Fibroblast of villous mesenchyme (primary cell): Measurements from ENCODE around the gene HTRA1. TPM values are rescaled to one million over a fixed set of nuclear protein-coding genes. Genes with fewer than 3 reads are reported as not detected.

ENCODE experiments used
- DNase-seq: peaks from one replicate; pipeline ENCODE4 v3.0.0-alpha.2; 2010; ENCODE audit warnings: low read depth
- H3K4me3 ChIP-seq: 2 replicates; pipeline ENCODE4 v1.5.1; 2011; ENCODE audit warnings: low read depth, mild to moderate bottlenecking, low read length
- total RNA-seq: library from RNA; depleted of rRNA; stranded (reverse); fragments of >200 nt; gene quantifications from 2 replicates; pipeline ENCODE4 v1.2.3, GENCODE V29; 2012
- TF ChIP-seq, protein P1 (sequence below): IDR thresholded peaks from 2 replicates; pipeline ENCODE4 v1.5.1; 2012; ENCODE audit warnings: low read depth, mild to moderate bottlenecking, low read length; ENCODE audit not compliant: insufficient read depth

Gene HTRA1
- total RNA-seq, 1 donor, result 88.9 TPM

GRCh38 chr10:122515588-122516231 lies 54.4 kb downstream of the HTRA1 start:
- TF ChIP-seq, protein P1, sequence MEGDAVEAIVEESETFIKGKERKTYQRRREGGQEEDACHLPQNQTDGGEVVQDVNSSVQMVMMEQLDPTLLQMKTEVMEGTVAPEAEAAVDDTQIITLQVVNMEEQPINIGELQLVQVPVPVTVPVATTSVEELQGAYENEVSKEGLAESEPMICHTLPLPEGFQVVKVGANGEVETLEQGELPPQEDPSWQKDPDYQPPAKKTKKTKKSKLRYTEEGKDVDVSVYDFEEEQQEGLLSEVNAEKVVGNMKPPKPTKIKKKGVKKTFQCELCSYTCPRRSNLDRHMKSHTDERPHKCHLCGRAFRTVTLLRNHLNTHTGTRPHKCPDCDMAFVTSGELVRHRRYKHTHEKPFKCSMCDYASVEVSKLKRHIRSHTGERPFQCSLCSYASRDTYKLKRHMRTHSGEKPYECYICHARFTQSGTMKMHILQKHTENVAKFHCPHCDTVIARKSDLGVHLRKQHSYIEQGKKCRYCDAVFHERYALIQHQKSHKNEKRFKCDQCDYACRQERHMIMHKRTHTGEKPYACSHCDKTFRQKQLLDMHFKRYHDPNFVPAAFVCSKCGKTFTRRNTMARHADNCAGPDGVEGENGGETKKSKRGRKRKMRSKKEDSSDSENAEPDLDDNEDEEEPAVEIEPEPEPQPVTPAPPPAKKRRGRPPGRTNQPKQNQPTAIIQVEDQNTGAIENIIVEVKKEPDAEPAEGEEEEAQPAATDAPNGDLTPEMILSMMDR, result no peak
- peak; percentile 67 for DNase-seq
- H3K4me3 ChIP-seq, result no peak overlapping the region

DNA sequence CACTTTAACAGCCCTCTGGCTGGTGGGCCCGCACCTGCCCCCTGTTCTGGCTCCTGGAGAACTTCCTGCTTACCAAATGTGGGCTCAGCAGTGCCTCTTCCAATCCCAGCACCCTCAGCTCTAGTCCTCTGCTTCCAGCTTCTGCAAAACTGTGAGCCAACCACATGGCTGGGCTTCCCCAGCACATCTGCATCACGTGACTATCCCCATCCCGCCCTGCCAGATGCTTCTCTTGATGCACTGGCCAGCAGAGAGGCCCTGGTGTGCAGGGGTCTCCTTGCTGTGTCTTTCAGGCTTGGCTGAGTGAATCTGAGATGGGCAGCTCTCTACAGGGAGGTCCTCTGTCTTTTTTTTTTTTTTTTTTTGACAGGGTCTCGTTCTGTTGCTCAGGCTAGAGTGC lies 55.4 kb downstream of the HTRA1 start:
- H3K4me3 ChIP-seq, result no peak overlapping the region
- DNase-seq, result no peak
- TF ChIP-seq, protein P1, result no peak

- TF ChIP-seq, protein P1, result no peak
- no peak for DNase-seq
- no peak overlapping the region for H3K4me3 ChIP-seq
Measured at GRCh38 chr10:122519144-122519543, 57.8 kb downstream of the HTRA1 start.

DNA sequence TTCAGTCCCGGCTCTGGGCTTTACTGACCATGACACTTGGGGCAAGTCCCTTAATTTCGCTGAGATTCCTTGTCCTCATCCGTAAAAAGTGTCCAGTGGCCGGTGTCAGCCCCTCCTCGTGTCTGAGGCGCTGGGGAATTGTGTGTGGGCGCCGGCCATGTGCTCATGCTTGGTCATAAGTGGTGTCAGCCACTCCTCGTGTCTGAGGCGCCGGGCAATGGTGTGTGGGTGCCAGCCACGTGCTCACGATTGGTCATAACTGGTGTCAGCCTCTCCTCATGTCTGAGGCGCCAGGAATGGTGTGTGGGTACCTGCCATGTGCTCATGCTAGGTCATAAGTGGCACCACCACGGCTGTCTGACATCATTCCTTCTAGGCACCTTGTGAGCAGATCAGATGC lies 58.5 kb downstream of the HTRA1 start:
- no peak for DNase-seq
- TF ChIP-seq, protein P1, result no peak
- no peak overlapping the region for H3K4me3 ChIP-seq

DNA sequence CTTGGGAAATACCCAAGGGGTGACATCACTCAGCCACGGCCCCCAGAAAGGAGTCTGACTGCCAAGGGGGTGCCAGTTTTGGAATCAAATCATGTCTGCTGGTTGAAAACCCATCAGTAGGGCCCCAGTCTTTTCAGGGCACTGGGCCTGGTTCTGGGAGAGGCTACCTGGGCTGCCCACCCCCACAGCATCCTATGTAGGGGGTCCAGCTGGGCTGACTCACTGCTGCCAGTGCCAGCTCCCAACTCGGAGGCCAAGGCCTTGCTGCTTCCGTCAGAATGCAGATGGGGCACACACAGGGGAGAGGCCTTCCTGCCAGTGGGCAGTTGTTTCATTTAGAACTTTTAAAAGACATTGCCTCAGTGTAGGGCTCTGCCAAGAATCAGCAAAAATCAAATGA lies 59.7 kb downstream of the HTRA1 start:
- no peak overlapping the region for H3K4me3 ChIP-seq
- TF ChIP-seq, protein P1, result no peak
- no peak for DNase-seq

GRCh38 chr10:122524811-122525210 lies 63.5 kb downstream of the HTRA1 start:
- TF ChIP-seq, protein P1, result no peak
- no peak for DNase-seq
- no peak overlapping the region for H3K4me3 ChIP-seq

DNA sequence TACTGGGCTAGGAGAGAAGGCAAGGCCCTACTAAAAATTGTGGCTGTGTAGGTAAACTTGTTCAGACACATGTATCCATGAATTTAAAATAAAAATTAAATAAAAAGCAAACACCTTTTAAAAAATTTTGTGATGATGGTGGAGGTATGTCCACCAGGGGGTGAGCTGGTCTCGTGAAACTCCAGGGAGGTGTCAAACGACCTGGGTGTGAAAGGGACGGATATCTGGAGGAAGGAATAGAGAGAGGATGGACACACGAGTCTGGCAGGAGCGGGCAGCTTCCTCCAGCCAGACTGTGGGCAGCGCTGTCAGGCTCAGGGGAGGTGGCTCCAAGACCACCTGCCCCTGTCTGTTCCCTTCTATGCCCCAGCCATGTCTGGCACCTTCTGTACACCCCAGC lies 64.4 kb downstream of the HTRA1 start:
- H3K4me3 ChIP-seq, result no peak overlapping the region
- TF ChIP-seq, protein P1, result peak; percentile 7
- no peak for DNase-seq
